C4-2B (cell line): ENCODE measurements around the gene COL23A1.
A peak's percentile ranks its signal among the peaks of the same experiment; 100 is the strongest.

Source experiments
- H3K27ac ChIP-seq: fragments of 450-650 bp; 2 replicates; pipeline ENCODE4 v1.5.1; 2017
- CTCF ChIP-seq: fragments of 450-650 bp; conservative IDR thresholded peaks from 2 replicates; pipeline ENCODE4 v1.5.1; 2017; ENCODE audit warnings: mild to moderate bottlenecking
- ZFX ChIP-seq: fragments of 450-650 bp; IDR thresholded peaks from 2 replicates; pipeline ENCODE4 v1.6.1; 2017

The COL23A1 gene

GRCh38 chr5:178279723-178280438 lies 310.3 kb downstream of the COL23A1 start:
- H3K27ac ChIP-seq: no peak overlapping the region
- TF ChIP-seq CTCF (peak; percentile 96), ZFX (no peak)

- H3K27ac ChIP-seq: no peak overlapping the region
- no peak for TF ChIP-seq ZFX
- TF ChIP-seq CTCF: no peak
Observed at GRCh38 chr5:178279026-178279722, 311.0 kb downstream of the COL23A1 start.

- no peak for TF ChIP-seq CTCF
- TF ChIP-seq ZFX: no peak
- no peak overlapping the region for H3K27ac ChIP-seq
Observed at GRCh38 chr5:178278358-178279023, 311.7 kb downstream of the COL23A1 start.

- TF ChIP-seq ZFX (no peak), CTCF (no peak)
- no peak overlapping the region for H3K27ac ChIP-seq
Observed at GRCh38 chr5:178277866-178278265, 312.3 kb downstream of the COL23A1 start.

- TF ChIP-seq ZFX: no peak
- no peak for TF ChIP-seq CTCF
- no peak overlapping the region for H3K27ac ChIP-seq
Observed at GRCh38 chr5:178277346-178277745, 312.8 kb downstream of the COL23A1 start.

GRCh38 chr5:178274781-178275537 lies 315.2 kb downstream of the COL23A1 start:
- no peak overlapping the region for H3K27ac ChIP-seq
- TF ChIP-seq CTCF (no peak), ZFX (no peak)
